ENCODE data around the gene TMC1.

DNA sequence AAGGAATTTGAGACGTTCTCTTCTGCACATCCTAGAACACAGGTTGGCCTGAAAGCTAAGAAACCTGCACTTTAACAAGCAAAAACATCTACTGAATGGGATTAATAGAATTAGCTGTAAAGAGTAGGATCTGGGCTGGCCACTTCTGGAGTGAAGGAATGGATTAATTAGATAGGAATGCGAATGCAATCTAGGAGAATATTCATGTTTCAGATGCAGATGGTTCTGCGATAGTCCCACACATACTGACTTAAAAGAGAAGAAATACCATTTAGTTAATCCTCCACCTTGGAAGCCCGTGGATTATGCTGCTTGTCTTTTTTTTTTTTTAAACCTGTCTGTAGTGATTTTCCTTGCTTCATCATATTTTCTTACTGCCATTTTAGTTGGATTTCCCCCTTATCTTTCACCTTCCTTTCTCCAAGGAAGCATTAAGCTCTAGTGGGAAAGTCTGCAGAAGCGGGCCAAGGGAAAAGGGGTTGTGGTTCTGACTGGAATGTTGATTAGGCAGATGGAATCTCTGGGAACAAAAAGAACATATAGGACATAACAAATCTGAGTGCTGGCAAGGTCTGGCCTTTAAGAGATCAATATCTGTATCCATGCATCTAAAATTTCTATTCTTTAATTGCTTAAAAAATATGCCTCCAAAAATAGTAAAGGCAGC, 279.1 kb downstream of the TMC1 start:
- TF ChIP-seq, protein P1, sequence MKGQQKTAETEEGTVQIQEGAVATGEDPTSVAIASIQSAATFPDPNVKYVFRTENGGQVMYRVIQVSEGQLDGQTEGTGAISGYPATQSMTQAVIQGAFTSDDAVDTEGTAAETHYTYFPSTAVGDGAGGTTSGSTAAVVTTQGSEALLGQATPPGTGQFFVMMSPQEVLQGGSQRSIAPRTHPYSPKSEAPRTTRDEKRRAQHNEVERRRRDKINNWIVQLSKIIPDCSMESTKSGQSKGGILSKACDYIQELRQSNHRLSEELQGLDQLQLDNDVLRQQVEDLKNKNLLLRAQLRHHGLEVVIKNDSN (IDR thresholded peaks at IDR 0.05; ENCODE audit: borderline replicate concordance, extremely low read length, insufficient read depth, low read depth, low read length): no peak
- TF ChIP-seq MYC (IDR thresholded peaks at IDR 0.05; ENCODE audit: insufficient read depth, insufficient read length, insufficient replicate concordance, low read length, severe bottlenecking) (no peak), NR2C2 (IDR thresholded peaks at IDR 0.05; ENCODE audit: borderline replicate concordance, control insufficient read depth, insufficient read length, low read depth) (no peak), NFXL1 (IDR thresholded peaks at IDR 0.05; ENCODE audit: borderline replicate concordance) (no peak), EGR1 (IDR thresholded peaks at IDR 0.05; ENCODE audit: borderline replicate concordance in 1 of 2, low read depth in 2 of 2, low read length in 2 of 2) (no peak)

Measured in GM12878 (cell line).